H1 (cell line): ENCODE data around the gene LIN37. TPM values are rescaled to one million over a fixed set of nuclear protein-coding genes. Genes with fewer than 3 reads are reported as not detected.

Source experiments
- EP300 ChIP-seq, 2 experiments: IDR thresholded peaks; 1 replicate in 1 of 2; 2 replicates in 1 of 2; pipeline ENCODE4 v1.6.1; 2011 to 2012; ENCODE audit warnings: low read depth in 2 of 2, low read length in 2 of 2, mild to moderate bottlenecking in 2 of 2, borderline replicate concordance in 1 of 2, inconsistent platforms in 1 of 2, moderate library complexity in 1 of 2
- KDM1A ChIP-seq: fragments of 200-600, 300-600 bp; sonication (generic); IDR thresholded peaks from 2 replicates; pipeline ENCODE4 v1.7.1; 2016; ENCODE audit warnings: mild to moderate bottlenecking, low read length, borderline replicate concordance
- KDM4A ChIP-seq: IDR thresholded peaks from one replicate; pipeline ENCODE4 v1.7.1; 2012; ENCODE audit warnings: low read depth, mild to moderate bottlenecking, moderate library complexity, low read length, inconsistent platforms; ENCODE audit not compliant: severe bottlenecking
- NANOG ChIP-seq: IDR thresholded peaks from 2 replicates; pipeline ENCODE4 v1.6.1; 2011; ENCODE audit warnings: low read length, low read depth, mild to moderate bottlenecking, inconsistent platforms; ENCODE audit not compliant: insufficient read depth, poor library complexity, severe bottlenecking
- POLR2A ChIP-seq, 2 experiments: IDR thresholded peaks; 1 replicate in 1 of 2; 2 replicates in 1 of 2; pipeline ENCODE4 v1.6.1; 2011; ENCODE audit warnings: low read depth in 2 of 2, low read length in 2 of 2, mild to moderate bottlenecking in 2 of 2; ENCODE audit errors: control extremely low read depth in 1 of 2
- RAD21 ChIP-seq, 2 experiments: IDR thresholded peaks in 1 of 2; conservative IDR thresholded peaks in 1 of 2; 2 replicates each; pipeline ENCODE4 v1.6.1; 2011; ENCODE audit warnings: low read depth in 2 of 2, low read length in 2 of 2, improper control_type of control experiment in 1 of 2, inconsistent platforms in 1 of 2, mild to moderate bottlenecking in 1 of 2, moderate library complexity in 1 of 2
- RBBP5 ChIP-seq: IDR thresholded peaks from 2 replicates; pipeline ENCODE4 v1.7.1; 2012; ENCODE audit warnings: low read depth, mild to moderate bottlenecking, inconsistent platforms, low read length, moderate library complexity, borderline replicate concordance
- RNF2 ChIP-seq: fragments of 200-900, 300-1000 bp; sonication (generic); IDR thresholded peaks from 2 replicates; pipeline ENCODE4 v1.7.1; 2016; ENCODE audit warnings: borderline replicate concordance, low read depth, mild to moderate bottlenecking, antibody characterized with exemption, low read length; ENCODE audit not compliant: poor library complexity, severe bottlenecking; ENCODE audit errors: missing control alignments
- SP4 ChIP-seq: IDR thresholded peaks from 2 replicates; pipeline ENCODE4 v1.6.1; 2012; ENCODE audit warnings: low read length, inconsistent platforms
- TAF1 ChIP-seq: IDR thresholded peaks from 2 replicates; pipeline ENCODE4 v1.6.1; 2011; ENCODE audit warnings: mild to moderate bottlenecking, low read depth, low read length
- TBP ChIP-seq: IDR thresholded peaks from 2 replicates; pipeline ENCODE4 v1.6.1; 2011; ENCODE audit warnings: low read depth, low read length, improper control_type of control experiment
- polyA plus RNA-seq, 7 experiments: library from polyadenylated mRNA; depleted of rRNA in 3 of 7; stranded (reverse) in 5 of 7; unstranded in 2 of 7; fragments of >200 nt in 5 of 7; fragments of 200-250 nt in 2 of 7; gene quantifications; 1 replicate in 5 of 7; 2 replicates in 1 of 7; 4 replicates in 1 of 7; pipeline versions ENCODE4 v1.2.1 to v1.2.3, GENCODE V29; 2011 to 2013; ENCODE audit warnings: missing spikeins in 2 of 7, mixed read lengths in 2 of 7
- total RNA-seq: library from RNA; stranded (reverse); fragmentation: NEBNext Ultra II Directional; extraction: Animal tissue kit (Norgen Biotek cat#: 25700); gene quantifications from 2 replicates; pipeline ENCODE4 v1.2.1, GENCODE V29; 2021
- TF ChIP-seq, protein P1 (sequence below): IDR thresholded peaks from 2 replicates; pipeline ENCODE4 v1.6.1; 2011; ENCODE audit warnings: low read depth, mild to moderate bottlenecking, low read length; ENCODE audit not compliant: insufficient read depth
- TF ChIP-seq, protein P2 (sequence below): IDR thresholded peaks from 2 replicates; pipeline ENCODE4 v1.6.1; 2012; ENCODE audit warnings: inconsistent platforms
- TF ChIP-seq, protein P3 (sequence below): IDR thresholded peaks from 2 replicates; pipeline ENCODE4 v1.6.1; 2012; ENCODE audit warnings: inconsistent platforms
- TF ChIP-seq, protein P4 (sequence below), 3 experiments: IDR thresholded peaks; 1 replicate in 2 of 3; 2 replicates in 1 of 3; pipeline versions ENCODE4 v1.5.1 to v1.6.1; 2011; ENCODE audit warnings: low read length in 3 of 3, mild to moderate bottlenecking in 3 of 3, inconsistent platforms in 2 of 3, low read depth in 1 of 3, moderate library complexity in 1 of 3; ENCODE audit not compliant: insufficient read depth in 1 of 3; ENCODE audit errors: control extremely low read depth in 1 of 3
- TF ChIP-seq, protein P5 (sequence below): IDR thresholded peaks from 2 replicates; pipeline ENCODE4 v1.6.1; 2011; ENCODE audit warnings: low read length, improper control_type of control experiment

The LIN37 gene
- total and polyA plus RNA-seq, 2 of the 8 experiments (the other 6 are each of a cell fraction or from before 2014, with no cell fraction given) = 3.8 to 9.8 TPM

DNA sequence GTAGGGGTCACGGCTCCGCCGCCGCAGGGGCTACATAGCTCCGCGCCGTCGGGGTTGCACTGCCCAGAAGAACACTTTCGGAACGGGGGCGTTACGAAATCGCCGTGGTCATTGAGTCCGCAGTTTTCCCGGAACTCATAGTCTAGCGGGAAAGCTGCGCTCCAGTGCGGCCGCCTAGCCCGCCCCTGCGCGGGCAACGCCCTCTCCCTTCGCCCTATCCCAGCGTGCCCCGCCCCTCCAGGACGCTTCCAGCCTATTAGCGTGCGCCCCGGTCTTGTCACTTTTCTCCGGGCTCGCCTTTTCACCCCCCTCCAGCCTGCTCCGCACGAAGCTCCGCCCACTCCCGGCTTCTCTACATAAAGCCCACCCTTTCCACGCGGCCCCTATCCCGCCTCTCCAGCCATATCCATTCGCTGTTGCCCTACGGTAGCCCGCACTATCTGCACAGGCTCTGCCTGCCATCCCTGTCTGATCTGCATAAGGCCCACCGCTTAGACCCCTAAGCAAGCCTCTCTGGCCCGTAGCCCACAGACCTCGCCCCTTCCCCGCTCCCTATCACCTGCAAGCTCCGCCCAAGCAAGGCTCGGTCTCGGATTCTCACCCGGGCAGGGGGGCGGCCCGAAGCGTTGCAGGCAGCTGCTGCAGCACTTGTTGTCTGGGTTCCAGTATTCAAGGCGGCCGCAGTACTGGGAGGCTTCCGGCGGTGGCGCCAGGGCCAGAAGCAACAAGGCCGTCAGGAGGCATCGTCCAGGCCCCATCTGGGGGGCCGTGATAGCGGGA is 7.8 kb upstream of the LIN37 start (continued):
- TF ChIP-seq, protein P1, sequence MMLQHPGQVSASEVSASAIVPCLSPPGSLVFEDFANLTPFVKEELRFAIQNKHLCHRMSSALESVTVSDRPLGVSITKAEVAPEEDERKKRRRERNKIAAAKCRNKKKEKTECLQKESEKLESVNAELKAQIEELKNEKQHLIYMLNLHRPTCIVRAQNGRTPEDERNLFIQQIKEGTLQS = no peak
- TF ChIP-seq KDM1A (0 out of 2 replicates have a peak, but pooled peaks have one; percentile 19), TBP (peak; percentile 87), TAF1 (peak; percentile 88), RNF2 (no peak), EP300 (IDR thresholded peaks at IDR 0.05; ENCODE audit: borderline replicate concordance in 1 of 2, low read depth in 2 of 2, low read length in 2 of 2) (peak in 1 of 2 experiments; percentile 43; a peak in 1 of 3 replicates), RAD21 (IDR thresholded peaks at IDR 0.05 in 1 of 2, conservative IDR thresholded peaks at IDR 0.05 in 1 of 2; ENCODE audit: low read depth in 2 of 2, low read length in 2 of 2) (peak in 1 of 2 experiments; percentile 24; a peak in 2 of 4 replicates), RBBP5 (peak; percentile 78), NANOG (no peak), KDM4A (peak; percentile 75), POLR2A (IDR thresholded peaks at IDR 0.05; ENCODE audit: control extremely low read depth in 1 of 2, low read depth in 2 of 2, low read length in 2 of 2) (no peak; a peak in 2 of 3 replicates), SP4 (peak; percentile 91)
- TF ChIP-seq, protein P2, sequence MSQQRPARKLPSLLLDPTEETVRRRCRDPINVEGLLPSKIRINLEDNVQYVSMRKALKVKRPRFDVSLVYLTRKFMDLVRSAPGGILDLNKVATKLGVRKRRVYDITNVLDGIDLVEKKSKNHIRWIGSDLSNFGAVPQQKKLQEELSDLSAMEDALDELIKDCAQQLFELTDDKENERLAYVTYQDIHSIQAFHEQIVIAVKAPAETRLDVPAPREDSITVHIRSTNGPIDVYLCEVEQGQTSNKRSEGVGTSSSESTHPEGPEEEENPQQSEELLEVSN = peak; percentile 49; the same call in 1 of the 2 replicates
- TF ChIP-seq, protein P3, sequence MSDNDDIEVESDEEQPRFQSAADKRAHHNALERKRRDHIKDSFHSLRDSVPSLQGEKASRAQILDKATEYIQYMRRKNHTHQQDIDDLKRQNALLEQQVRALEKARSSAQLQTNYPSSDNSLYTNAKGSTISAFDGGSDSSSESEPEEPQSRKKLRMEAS = peak; percentile 48; the same call in 1 of the 2 replicates
- TF ChIP-seq, protein P4, sequence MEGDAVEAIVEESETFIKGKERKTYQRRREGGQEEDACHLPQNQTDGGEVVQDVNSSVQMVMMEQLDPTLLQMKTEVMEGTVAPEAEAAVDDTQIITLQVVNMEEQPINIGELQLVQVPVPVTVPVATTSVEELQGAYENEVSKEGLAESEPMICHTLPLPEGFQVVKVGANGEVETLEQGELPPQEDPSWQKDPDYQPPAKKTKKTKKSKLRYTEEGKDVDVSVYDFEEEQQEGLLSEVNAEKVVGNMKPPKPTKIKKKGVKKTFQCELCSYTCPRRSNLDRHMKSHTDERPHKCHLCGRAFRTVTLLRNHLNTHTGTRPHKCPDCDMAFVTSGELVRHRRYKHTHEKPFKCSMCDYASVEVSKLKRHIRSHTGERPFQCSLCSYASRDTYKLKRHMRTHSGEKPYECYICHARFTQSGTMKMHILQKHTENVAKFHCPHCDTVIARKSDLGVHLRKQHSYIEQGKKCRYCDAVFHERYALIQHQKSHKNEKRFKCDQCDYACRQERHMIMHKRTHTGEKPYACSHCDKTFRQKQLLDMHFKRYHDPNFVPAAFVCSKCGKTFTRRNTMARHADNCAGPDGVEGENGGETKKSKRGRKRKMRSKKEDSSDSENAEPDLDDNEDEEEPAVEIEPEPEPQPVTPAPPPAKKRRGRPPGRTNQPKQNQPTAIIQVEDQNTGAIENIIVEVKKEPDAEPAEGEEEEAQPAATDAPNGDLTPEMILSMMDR (IDR thresholded peaks at IDR 0.05; ENCODE audit: control extremely low read depth in 1 of 3, insufficient read depth in 1 of 3, low read depth in 1 of 3, low read length in 3 of 3) = peak; percentile 14 to 40 (median 31)
- TF ChIP-seq, protein P5, sequence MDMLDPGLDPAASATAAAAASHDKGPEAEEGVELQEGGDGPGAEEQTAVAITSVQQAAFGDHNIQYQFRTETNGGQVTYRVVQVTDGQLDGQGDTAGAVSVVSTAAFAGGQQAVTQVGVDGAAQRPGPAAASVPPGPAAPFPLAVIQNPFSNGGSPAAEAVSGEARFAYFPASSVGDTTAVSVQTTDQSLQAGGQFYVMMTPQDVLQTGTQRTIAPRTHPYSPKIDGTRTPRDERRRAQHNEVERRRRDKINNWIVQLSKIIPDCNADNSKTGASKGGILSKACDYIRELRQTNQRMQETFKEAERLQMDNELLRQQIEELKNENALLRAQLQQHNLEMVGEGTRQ = no peak
